ENCODE measurements around the gene SLC11A1. TPM values are rescaled to one million over a fixed set of nuclear protein-coding genes. Genes with fewer than 3 reads are reported as not detected.

SLC11A1 gene, protein sequence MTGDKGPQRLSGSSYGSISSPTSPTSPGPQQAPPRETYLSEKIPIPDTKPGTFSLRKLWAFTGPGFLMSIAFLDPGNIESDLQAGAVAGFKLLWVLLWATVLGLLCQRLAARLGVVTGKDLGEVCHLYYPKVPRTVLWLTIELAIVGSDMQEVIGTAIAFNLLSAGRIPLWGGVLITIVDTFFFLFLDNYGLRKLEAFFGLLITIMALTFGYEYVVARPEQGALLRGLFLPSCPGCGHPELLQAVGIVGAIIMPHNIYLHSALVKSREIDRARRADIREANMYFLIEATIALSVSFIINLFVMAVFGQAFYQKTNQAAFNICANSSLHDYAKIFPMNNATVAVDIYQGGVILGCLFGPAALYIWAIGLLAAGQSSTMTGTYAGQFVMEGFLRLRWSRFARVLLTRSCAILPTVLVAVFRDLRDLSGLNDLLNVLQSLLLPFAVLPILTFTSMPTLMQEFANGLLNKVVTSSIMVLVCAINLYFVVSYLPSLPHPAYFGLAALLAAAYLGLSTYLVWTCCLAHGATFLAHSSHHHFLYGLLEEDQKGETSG
- polyA plus RNA-seq (2012; ENCODE audit: missing spikeins): 0.30 TPM

DNA sequence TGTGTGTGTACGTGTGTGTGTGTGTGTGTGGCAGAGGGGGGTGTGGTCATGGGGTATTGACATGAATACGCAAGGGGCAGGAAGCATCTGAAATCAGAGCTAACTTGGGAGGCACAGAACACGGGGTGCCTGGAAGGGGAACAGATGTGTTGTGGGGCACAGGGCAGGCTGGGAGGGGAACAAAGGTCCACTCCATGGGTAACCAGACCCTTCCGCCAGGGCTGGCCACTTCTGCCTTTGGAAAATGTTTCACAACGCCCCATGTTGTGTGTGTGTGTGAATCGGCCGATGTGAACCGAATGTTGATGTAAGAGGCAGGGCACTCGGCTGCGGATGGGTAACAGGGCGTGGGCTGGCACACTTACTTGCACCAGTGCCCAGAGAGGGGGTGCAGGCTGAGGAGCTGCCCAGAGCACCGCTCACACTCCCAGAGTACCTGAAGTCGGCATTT, at the start of gene SLC11A1:
SLC11A1 (plus strand) TSS at position 358 of the 451 bp plus-strand sequence. CDS start 96 bp downstream, outside the sequence.
- DNase-seq (ENCODE audit: insufficient read length): no peak
- TF ChIP-seq TAF1 (IDR thresholded peaks at IDR 0.05; ENCODE audit: borderline replicate concordance, low read depth, low read length): no peak
- TF ChIP-seq POLR2A (IDR thresholded peaks at IDR 0.05; ENCODE audit: low read depth, low read length): no peak
- no peak for TF ChIP-seq POLR2AphosphoS5 (IDR thresholded peaks at IDR 0.05; ENCODE audit: low read depth, low read length)
- no peak for FAIRE-seq

- DNase-seq (ENCODE audit: insufficient read length) (no peak), FAIRE-seq (no peak)
- TF ChIP-seq TAF1 (IDR thresholded peaks at IDR 0.05; ENCODE audit: borderline replicate concordance, low read depth, low read length): no peak
- no peak for TF ChIP-seq POLR2AphosphoS5 (IDR thresholded peaks at IDR 0.05; ENCODE audit: low read depth, low read length)
- TF ChIP-seq POLR2A (IDR thresholded peaks at IDR 0.05; ENCODE audit: low read depth, low read length): no peak
Measured at GRCh38 chr2:218332288-218332687, 49.8 kb upstream of the SLC11A1 start.

DNA sequence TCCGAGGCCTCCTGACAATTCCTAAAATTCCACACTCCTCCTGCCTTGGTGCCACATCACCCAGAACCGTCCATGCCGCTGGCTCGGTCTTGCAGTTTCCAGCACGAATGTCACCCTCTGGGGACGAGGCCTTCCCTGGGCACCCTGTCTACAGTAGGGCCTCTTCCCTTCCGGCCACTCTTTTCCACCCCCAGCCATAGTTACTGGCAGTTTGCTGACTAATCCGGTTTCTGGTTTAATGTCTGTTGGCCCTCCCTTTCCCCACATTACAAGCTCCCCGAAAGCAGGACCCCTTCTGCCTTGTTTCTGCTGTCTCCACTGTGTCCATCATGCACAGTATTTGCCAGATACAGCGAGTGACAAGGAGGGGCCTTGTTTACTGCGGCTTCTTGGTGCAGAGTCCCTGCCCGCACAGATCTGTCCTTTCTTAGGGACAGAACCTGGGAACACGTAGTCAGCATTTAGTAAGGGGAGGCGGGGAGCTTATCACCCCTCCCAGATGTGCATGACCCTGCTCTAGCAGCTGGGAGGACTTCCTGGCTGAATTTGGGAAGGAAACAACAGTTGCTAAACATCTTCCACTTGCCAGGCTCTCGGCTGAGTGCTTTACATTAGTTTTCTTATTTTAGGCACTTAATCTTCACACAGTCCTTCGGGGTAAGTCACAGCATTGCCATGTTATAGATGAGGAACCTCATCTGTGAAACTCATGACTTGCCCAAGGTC, 49.0 kb upstream of the SLC11A1 start:
- DNase-seq (ENCODE audit: insufficient read length) (no peak), FAIRE-seq (peak; percentile 27)
- TF ChIP-seq POLR2A (IDR thresholded peaks at IDR 0.05; ENCODE audit: low read depth, low read length) (no peak), TAF1 (IDR thresholded peaks at IDR 0.05; ENCODE audit: borderline replicate concordance, low read depth, low read length) (no peak), POLR2AphosphoS5 (IDR thresholded peaks at IDR 0.05; ENCODE audit: low read depth, low read length) (no peak)

- DNase-seq (ENCODE audit: insufficient read length) (no peak), FAIRE-seq (no peak)
- TF ChIP-seq POLR2AphosphoS5 (IDR thresholded peaks at IDR 0.05; ENCODE audit: low read depth, low read length) (no peak), TAF1 (IDR thresholded peaks at IDR 0.05; ENCODE audit: borderline replicate concordance, low read depth, low read length) (no peak), POLR2A (IDR thresholded peaks at IDR 0.05; ENCODE audit: low read depth, low read length) (no peak)
Measured at GRCh38 chr2:218334531-218334930, 47.5 kb upstream of the SLC11A1 start.

DNA sequence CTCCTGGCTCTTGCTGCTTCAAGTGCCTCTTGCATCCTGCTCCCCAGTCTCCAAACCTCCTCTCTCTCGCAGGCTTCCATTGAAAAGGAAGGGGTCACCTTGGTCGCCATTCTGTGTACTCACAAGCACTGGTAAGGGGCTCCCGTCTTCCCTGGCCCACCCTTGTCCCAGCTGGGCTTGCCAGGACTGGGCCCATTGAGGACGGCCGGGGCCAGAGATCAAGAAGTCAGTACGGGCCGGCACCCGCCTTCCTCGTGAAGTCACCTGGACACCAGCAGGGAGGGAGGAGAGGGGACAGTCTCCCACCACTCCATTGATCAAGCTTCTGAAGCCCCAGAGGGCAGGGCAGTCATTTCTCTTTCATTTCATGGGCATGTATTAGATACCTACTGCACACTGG, 41.4 kb upstream of the SLC11A1 start:
- TF ChIP-seq POLR2A (IDR thresholded peaks at IDR 0.05; ENCODE audit: low read depth, low read length) (no peak), POLR2AphosphoS5 (IDR thresholded peaks at IDR 0.05; ENCODE audit: low read depth, low read length) (no peak), TAF1 (IDR thresholded peaks at IDR 0.05; ENCODE audit: borderline replicate concordance, low read depth, low read length) (no peak)
- no peak for FAIRE-seq
- DNase-seq (ENCODE audit: insufficient read length): no peak

GRCh38 chr2:218341381-218341780, 40.7 kb upstream of the SLC11A1 start:
- no peak for FAIRE-seq
- DNase-seq (ENCODE audit: insufficient read length): no peak
- TF ChIP-seq POLR2A (IDR thresholded peaks at IDR 0.05; ENCODE audit: low read depth, low read length): no peak
- TF ChIP-seq POLR2AphosphoS5 (IDR thresholded peaks at IDR 0.05; ENCODE audit: low read depth, low read length): no peak
- no peak for TF ChIP-seq TAF1 (IDR thresholded peaks at IDR 0.05; ENCODE audit: borderline replicate concordance, low read depth, low read length)

- TF ChIP-seq POLR2AphosphoS5 (IDR thresholded peaks at IDR 0.05; ENCODE audit: low read depth, low read length) (no peak), POLR2A (IDR thresholded peaks at IDR 0.05; ENCODE audit: low read depth, low read length) (no peak), TAF1 (IDR thresholded peaks at IDR 0.05; ENCODE audit: borderline replicate concordance, low read depth, low read length) (no peak)
- DNase-seq (ENCODE audit: insufficient read length): no peak
- no peak for FAIRE-seq
Measured at GRCh38 chr2:218342837-218343236, 39.2 kb upstream of the SLC11A1 start.

- DNase-seq (ENCODE audit: insufficient read length): no peak
- no peak for FAIRE-seq
- TF ChIP-seq TAF1 (IDR thresholded peaks at IDR 0.05; ENCODE audit: borderline replicate concordance, low read depth, low read length): no peak
- no peak for TF ChIP-seq POLR2AphosphoS5 (IDR thresholded peaks at IDR 0.05; ENCODE audit: low read depth, low read length)
- TF ChIP-seq POLR2A (IDR thresholded peaks at IDR 0.05; ENCODE audit: low read depth, low read length): no peak
Measured at GRCh38 chr2:218343591-218343990, 38.5 kb upstream of the SLC11A1 start.

GRCh38 chr2:218344090-218344754, 37.9 kb upstream of the SLC11A1 start:
- DNase-seq (ENCODE audit: insufficient read length) (no peak), FAIRE-seq (no peak)
- no peak for TF ChIP-seq POLR2AphosphoS5 (IDR thresholded peaks at IDR 0.05; ENCODE audit: low read depth, low read length)
- TF ChIP-seq POLR2A (IDR thresholded peaks at IDR 0.05; ENCODE audit: low read depth, low read length): no peak
- no peak for TF ChIP-seq TAF1 (IDR thresholded peaks at IDR 0.05; ENCODE audit: borderline replicate concordance, low read depth, low read length)

DNA sequence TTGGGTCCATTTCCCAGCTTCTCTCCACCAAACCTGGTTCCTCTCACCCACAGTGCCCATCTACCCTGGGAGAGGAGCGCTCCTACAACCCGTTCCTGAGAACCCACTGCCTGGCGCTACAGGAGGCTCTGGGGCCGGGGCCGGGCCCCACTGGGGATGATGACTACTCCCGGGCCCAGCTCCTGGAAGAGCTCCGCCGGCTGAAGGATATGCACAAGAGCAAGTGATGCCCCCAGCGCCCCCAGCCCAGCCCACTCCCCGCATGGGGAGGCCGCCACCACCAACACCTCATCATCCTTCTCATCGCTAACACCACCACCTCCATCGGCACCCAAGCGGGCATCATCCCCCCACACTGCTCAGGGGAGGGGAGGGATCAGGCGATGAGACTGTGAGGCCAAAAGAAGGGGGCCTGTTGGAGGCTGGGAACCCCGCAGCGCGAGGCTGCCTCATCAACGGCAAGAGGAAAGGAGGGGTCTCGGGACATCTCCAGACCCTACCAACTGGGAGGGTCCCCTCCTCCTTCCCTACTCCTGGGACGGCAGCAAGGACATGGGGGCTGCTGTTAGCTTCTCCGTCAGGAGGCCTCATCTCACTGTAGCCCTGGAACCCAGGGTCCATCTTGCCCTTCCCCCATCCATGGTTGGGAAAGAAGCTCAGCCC, 37.2 kb upstream of the SLC11A1 start:
- TF ChIP-seq POLR2A (IDR thresholded peaks at IDR 0.05; ENCODE audit: low read depth, low read length) (no peak), TAF1 (IDR thresholded peaks at IDR 0.05; ENCODE audit: borderline replicate concordance, low read depth, low read length) (no peak), POLR2AphosphoS5 (IDR thresholded peaks at IDR 0.05; ENCODE audit: low read depth, low read length) (no peak)

More for the DNA sequence above, 37.2 kb upstream of the SLC11A1 start:
- DNase-seq (ENCODE audit: insufficient read length) (no peak), FAIRE-seq (no peak)
